Measurements from ENCODE around the gene NLK. TPM values are rescaled to one million over a fixed set of nuclear protein-coding genes. Genes with fewer than 3 reads are reported as not detected.

NLK gene
- total RNA-seq, 4 donors from 2014 or later = 7.7 to 20.8 (median 11.5) TPM

- DNase-seq (ENCODE audit: low spot score in 2 of 2) = no peak
- Histone ChIP-seq H3K4me1 (peaks cover 24% of the 10 kb centered on the region), H3K27me3 (no peaks in the 10 kb centered on the region), H3K9me3 (no peaks in the 10 kb centered on the region), H3K27ac (no peak overlapping the region), H3K36me3 (no peaks in the 10 kb centered on the region), H3K4me3 (no peak overlapping the region)
- TF ChIP-seq, protein P1, sequence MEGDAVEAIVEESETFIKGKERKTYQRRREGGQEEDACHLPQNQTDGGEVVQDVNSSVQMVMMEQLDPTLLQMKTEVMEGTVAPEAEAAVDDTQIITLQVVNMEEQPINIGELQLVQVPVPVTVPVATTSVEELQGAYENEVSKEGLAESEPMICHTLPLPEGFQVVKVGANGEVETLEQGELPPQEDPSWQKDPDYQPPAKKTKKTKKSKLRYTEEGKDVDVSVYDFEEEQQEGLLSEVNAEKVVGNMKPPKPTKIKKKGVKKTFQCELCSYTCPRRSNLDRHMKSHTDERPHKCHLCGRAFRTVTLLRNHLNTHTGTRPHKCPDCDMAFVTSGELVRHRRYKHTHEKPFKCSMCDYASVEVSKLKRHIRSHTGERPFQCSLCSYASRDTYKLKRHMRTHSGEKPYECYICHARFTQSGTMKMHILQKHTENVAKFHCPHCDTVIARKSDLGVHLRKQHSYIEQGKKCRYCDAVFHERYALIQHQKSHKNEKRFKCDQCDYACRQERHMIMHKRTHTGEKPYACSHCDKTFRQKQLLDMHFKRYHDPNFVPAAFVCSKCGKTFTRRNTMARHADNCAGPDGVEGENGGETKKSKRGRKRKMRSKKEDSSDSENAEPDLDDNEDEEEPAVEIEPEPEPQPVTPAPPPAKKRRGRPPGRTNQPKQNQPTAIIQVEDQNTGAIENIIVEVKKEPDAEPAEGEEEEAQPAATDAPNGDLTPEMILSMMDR (IDR thresholded peaks at IDR 0.05) = no peak
- TF ChIP-seq POLR2AphosphoS5 (IDR thresholded peaks at IDR 0.05) = no peak
- TF ChIP-seq POLR2A (IDR thresholded peaks at IDR 0.05) = no peak
- no peak for TF ChIP-seq EP300 (IDR thresholded peaks at IDR 0.05)
- 75% methylated on average over 3 of the region's 3 CpGs for WGBS
Observed at GRCh38 chr17:28039251-28039650, 3.2 kb upstream of the NLK start.

- no peaks in the 10 kb centered on the region for H3K36me3 ChIP-seq
- 91% methylated on average over 6 of the region's 6 CpGs for WGBS
- H3K9me3 ChIP-seq = no peaks in the 10 kb centered on the region
- peak overlapping the region; percentile 87 for H3K4me3 ChIP-seq
- H3K4me1 ChIP-seq = peaks cover 36% of the 10 kb centered on the region
- no peak overlapping the region for H3K27ac ChIP-seq
- TF ChIP-seq, protein P1 (IDR thresholded peaks at IDR 0.05) = no peak
- TF ChIP-seq EP300 (IDR thresholded peaks at IDR 0.05) = no peak
- H3K27me3 ChIP-seq = no peaks in the 10 kb centered on the region
- DNase-seq (ENCODE audit: low spot score in 2 of 2) = no peak
Observed at GRCh38 chr17:28040406-28040805, 2.1 kb upstream of the NLK start.

DNA sequence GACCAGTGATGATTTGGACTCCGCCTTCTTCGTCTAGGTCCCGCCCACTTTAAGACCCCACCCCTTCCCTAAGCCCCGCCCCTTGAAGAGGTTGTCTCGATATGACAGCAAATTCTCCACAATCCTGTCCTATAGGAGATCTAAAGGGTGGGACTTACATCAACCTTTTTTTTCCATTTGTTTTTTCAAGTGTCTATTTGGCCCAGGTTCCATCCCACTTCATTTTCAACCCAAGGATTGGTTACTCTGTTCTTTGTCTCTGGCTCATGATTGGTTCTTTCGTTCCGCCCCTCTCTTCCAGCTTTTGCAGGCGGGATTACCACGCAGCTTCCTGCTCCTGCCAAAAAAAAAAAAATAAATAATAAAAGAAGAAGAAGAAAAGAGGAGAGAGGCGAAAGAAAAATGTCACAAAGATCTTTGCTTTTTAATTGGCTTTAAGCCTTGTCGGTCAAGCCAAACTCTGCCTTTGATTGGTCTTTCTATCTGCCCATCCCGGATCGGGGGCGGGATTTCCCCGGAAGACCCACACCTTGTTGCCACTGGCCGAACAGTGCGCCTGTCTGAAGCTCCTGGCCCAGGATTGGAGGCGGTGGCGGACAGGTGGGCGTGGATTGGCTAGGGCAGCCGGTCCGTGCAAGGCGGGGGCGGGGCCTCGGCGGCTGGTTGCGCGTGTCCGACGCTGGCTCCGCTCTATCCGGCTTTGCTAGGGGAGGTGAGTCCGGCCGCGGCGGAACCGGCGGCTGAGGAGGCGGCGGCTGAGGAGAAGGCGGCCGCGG, 1.2 kb upstream of the NLK start:
- H3K36me3 ChIP-seq = no peaks in the 10 kb centered on the region
- peak overlapping the region; percentile 87 for H3K4me3 ChIP-seq
- peaks cover 37% of the 10 kb centered on the region for H3K4me1 ChIP-seq
- under 1% methylated on average over 38 of the region's 43 CpGs for WGBS
- DNase-seq (ENCODE audit: low spot score in 2 of 2) = peak; percentile 100
- H3K27ac ChIP-seq = peak overlapping the region; percentile 82
- no peaks in the 10 kb centered on the region for H3K27me3 ChIP-seq
- TF ChIP-seq POLR2AphosphoS5 (IDR thresholded peaks at IDR 0.05) (peak in 2 of 3 donors; percentile 18 to 53), POLR2A (IDR thresholded peaks at IDR 0.05) (no peak), EP300 (IDR thresholded peaks at IDR 0.05) (no peak)
- TF ChIP-seq, protein P1 (IDR thresholded peaks at IDR 0.05) = no peak
- no peaks in the 10 kb centered on the region for H3K9me3 ChIP-seq

DNA sequence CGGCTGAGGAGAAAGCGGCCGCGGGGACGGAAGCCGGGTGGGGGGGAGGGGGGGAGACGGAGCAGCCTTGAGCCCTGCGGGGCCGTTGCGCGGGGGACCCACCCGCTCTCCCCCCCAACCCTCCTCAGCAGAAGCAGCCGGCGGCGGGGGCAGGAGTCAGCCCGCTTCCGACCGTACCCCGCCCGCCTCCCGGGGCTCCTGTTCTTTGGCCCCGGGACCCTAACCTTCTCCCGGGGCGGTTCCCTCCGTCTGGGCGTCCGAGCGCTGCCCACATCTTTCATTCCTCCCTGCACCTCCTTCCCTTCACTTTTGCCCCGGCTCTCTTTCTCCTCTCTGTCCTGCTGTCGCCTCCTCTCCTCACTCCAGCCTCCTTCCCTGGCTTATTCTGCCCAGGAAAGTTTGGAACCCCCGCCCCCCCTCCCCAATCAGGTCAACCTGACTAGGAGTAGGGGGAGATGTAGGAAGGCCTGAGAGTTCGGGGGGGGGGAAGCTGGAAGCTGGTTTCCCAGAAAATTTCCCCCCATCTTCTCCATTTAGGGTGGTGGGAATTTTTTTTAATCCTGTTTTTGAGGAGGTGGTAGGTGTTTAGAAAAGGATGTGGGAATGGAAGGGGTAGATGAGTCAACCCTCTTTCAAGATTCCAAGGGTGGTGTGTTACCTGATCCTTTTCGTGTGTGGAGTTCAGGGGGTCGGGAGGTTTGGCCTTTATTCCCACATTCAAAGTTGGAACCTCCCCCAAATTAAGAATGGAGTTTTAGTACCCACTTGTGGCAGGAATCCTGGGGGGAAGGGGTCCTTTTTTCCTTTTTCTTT, 427 bp upstream of the NLK start:
- Histone ChIP-seq H3K4me1 (peaks cover 37% of the 10 kb centered on the region), H3K9me3 (no peaks in the 10 kb centered on the region), H3K27me3 (no peaks in the 10 kb centered on the region), H3K27ac (peak overlapping the region; percentile 82), H3K4me3 (peak overlapping the region; percentile 87), H3K36me3 (no peaks in the 10 kb centered on the region)
- 2% methylated on average over 21 of the region's 34 CpGs for WGBS
- no peak for DNase-seq (ENCODE audit: low spot score in 2 of 2)
- TF ChIP-seq POLR2A (IDR thresholded peaks at IDR 0.05) (no peak), EP300 (IDR thresholded peaks at IDR 0.05) (no peak), POLR2AphosphoS5 (IDR thresholded peaks at IDR 0.05) (no peak)
- TF ChIP-seq, protein P1 (IDR thresholded peaks at IDR 0.05) = no peak

- peaks cover 37% of the 10 kb centered on the region for H3K4me1 ChIP-seq
- TF ChIP-seq POLR2A (IDR thresholded peaks at IDR 0.05) (no peak), EP300 (IDR thresholded peaks at IDR 0.05) (no peak), POLR2AphosphoS5 (IDR thresholded peaks at IDR 0.05) (no peak)
- TF ChIP-seq, protein P1 (IDR thresholded peaks at IDR 0.05) = no peak
- no peaks in the 10 kb centered on the region for H3K9me3 ChIP-seq
- H3K4me3 ChIP-seq = peak overlapping the region; percentile 87
- H3K27me3 ChIP-seq = no peaks in the 10 kb centered on the region
- no peaks in the 10 kb centered on the region for H3K36me3 ChIP-seq
- DNase-seq (ENCODE audit: low spot score in 2 of 2) = no peak
- H3K27ac ChIP-seq = no peak overlapping the region
- 97% methylated on average over 16 of the region's 16 CpGs for WGBS
Observed at GRCh38 chr17:28042721-28043291, 329 bp downstream of the NLK start.

All from suprapubic skin (tissue), 4 donors.